HL-60 (cell line): ENCODE measurements around the gene DMRTB1.

Experiments used
- DNase-seq, 2 experiments: peaks; one replicate each; pipeline ENCODE4 v3.0.0-alpha.2; 2010 to 2020; ENCODE audit warnings: low read depth in 1 of 2, low spot score in 1 of 2
- H3K27ac ChIP-seq: fragments of 250-450 bp; sonication (Bioruptor Pico); replicated peaks from 2 replicates; pipeline ENCODE4 v1.5.1; 2020; ENCODE audit warnings: mild to moderate bottlenecking, moderate library complexity
- H3K27me3 ChIP-seq: fragments of 250-450 bp; sonication (Bioruptor Pico); 2 replicates; pipeline ENCODE4 v1.5.1; 2021; ENCODE audit warnings: mild to moderate bottlenecking, moderate library complexity; ENCODE audit not compliant: insufficient read depth, poor library complexity, severe bottlenecking
- H3K4me3 ChIP-seq: replicated peaks from 2 replicates; pipeline ENCODE4 v1.5.1; 2011; ENCODE audit warnings: mild to moderate bottlenecking, control low read depth, low read length; ENCODE audit not compliant: insufficient read depth
- GABPA ChIP-seq: IDR thresholded peaks from 2 replicates; pipeline ENCODE4 v1.6.1; 2012; ENCODE audit warnings: low read depth
- POLR2AphosphoS5 ChIP-seq: IDR thresholded peaks from 2 replicates; pipeline ENCODE4 v1.6.1; 2012; ENCODE audit warnings: low read depth
- SPI1 ChIP-seq: IDR thresholded peaks from 2 replicates; pipeline ENCODE4 v1.6.1; 2012; ENCODE audit warnings: low read depth, mild to moderate bottlenecking, borderline replicate concordance
- TF ChIP-seq, protein P1 (sequence below): IDR thresholded peaks from 2 replicates; pipeline ENCODE4 v1.6.1; 2012; ENCODE audit warnings: low read depth; ENCODE audit not compliant: insufficient replicate concordance
- TF ChIP-seq, protein P2 (sequence below): IDR thresholded peaks from one replicate; pipeline ENCODE4 v1.5.1; 2011; ENCODE audit warnings: low read length, control low read depth, inconsistent platforms; ENCODE audit not compliant: insufficient read depth

Gene DMRTB1

GRCh38 chr1:53458634-53459033 is 565 bp upstream of the DMRTB1 start:
- no peaks in the 10 kb centered on the region for H3K27me3 ChIP-seq
- no peak for DNase-seq
- H3K4me3 ChIP-seq: no peak overlapping the region
- TF ChIP-seq POLR2AphosphoS5 (no peak), SPI1 (no peak), GABPA (no peak)
- TF ChIP-seq, protein P1, sequence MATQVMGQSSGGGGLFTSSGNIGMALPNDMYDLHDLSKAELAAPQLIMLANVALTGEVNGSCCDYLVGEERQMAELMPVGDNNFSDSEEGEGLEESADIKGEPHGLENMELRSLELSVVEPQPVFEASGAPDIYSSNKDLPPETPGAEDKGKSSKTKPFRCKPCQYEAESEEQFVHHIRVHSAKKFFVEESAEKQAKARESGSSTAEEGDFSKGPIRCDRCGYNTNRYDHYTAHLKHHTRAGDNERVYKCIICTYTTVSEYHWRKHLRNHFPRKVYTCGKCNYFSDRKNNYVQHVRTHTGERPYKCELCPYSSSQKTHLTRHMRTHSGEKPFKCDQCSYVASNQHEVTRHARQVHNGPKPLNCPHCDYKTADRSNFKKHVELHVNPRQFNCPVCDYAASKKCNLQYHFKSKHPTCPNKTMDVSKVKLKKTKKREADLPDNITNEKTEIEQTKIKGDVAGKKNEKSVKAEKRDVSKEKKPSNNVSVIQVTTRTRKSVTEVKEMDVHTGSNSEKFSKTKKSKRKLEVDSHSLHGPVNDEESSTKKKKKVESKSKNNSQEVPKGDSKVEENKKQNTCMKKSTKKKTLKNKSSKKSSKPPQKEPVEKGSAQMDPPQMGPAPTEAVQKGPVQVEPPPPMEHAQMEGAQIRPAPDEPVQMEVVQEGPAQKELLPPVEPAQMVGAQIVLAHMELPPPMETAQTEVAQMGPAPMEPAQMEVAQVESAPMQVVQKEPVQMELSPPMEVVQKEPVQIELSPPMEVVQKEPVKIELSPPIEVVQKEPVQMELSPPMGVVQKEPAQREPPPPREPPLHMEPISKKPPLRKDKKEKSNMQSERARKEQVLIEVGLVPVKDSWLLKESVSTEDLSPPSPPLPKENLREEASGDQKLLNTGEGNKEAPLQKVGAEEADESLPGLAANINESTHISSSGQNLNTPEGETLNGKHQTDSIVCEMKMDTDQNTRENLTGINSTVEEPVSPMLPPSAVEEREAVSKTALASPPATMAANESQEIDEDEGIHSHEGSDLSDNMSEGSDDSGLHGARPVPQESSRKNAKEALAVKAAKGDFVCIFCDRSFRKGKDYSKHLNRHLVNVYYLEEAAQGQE: no peak
- TF ChIP-seq, protein P2, sequence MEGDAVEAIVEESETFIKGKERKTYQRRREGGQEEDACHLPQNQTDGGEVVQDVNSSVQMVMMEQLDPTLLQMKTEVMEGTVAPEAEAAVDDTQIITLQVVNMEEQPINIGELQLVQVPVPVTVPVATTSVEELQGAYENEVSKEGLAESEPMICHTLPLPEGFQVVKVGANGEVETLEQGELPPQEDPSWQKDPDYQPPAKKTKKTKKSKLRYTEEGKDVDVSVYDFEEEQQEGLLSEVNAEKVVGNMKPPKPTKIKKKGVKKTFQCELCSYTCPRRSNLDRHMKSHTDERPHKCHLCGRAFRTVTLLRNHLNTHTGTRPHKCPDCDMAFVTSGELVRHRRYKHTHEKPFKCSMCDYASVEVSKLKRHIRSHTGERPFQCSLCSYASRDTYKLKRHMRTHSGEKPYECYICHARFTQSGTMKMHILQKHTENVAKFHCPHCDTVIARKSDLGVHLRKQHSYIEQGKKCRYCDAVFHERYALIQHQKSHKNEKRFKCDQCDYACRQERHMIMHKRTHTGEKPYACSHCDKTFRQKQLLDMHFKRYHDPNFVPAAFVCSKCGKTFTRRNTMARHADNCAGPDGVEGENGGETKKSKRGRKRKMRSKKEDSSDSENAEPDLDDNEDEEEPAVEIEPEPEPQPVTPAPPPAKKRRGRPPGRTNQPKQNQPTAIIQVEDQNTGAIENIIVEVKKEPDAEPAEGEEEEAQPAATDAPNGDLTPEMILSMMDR: no peak
- no peak overlapping the region for H3K27ac ChIP-seq

- H3K27me3 ChIP-seq: no peaks in the 10 kb centered on the region
- no peak overlapping the region for H3K27ac ChIP-seq
- DNase-seq: no peak
- no peak overlapping the region for H3K4me3 ChIP-seq
- no peak for TF ChIP-seq GABPA
- TF ChIP-seq, protein P1: no peak
- no peak for TF ChIP-seq SPI1
- TF ChIP-seq, protein P2: no peak
- no peak for TF ChIP-seq POLR2AphosphoS5
These were observed 1.0 kb downstream of the DMRTB1 start for GRCh38 chr1:53460211-53460634.

GRCh38 chr1:53460666-53461322 is 1.6 kb downstream of the DMRTB1 start:
- TF ChIP-seq, protein P2: no peak
- TF ChIP-seq GABPA: no peak
- TF ChIP-seq, protein P1: no peak
- TF ChIP-seq POLR2AphosphoS5: no peak
- TF ChIP-seq SPI1: no peak
- Histone ChIP-seq H3K27me3 (no peaks in the 10 kb centered on the region), H3K27ac (no peak overlapping the region), H3K4me3 (no peak overlapping the region)
- no peak for DNase-seq
